ENCODE measurements around the gene CNN3.

The CNN3 gene

DNA sequence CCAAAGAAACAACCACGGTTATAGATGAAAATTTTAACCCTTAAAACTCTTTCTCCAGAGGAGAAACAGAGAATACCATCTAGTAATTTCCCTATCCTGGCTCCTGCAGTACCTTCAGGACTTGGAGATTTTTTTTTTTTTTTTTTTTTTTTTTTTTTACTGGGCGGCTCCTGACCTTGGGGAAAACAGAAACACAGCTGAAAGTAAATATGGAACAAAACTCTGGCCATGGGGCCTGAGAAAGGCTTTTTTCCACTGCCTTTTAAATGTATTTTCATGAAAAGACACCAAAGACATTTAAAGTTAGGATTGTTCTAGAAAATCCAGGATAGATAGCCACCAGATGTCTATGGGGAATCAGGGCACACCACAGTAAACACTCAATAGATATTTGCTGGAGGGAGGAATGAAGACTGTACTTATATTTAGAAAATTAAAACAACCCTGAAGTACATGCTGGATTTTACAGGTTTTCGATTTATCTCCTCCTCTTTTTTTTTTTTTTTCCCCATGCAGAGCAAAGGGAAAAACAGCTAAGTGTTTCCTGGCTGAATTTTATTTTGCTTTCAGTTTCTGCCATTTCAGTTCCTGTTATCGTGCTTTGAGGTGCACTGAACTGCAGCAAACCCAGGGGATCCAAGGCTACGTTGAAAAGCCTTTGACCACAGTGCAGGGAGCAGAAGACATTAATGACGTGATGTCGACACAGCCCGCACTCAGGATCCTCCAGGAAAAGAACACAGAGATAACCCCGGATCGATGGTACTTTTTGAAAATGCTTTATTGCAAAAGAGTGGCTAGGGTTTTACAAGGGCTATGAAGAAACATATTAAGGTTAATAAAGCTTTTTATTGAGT is 35.7 kb upstream of the CNN3 start (continued):
- TF ChIP-seq, protein P1, sequence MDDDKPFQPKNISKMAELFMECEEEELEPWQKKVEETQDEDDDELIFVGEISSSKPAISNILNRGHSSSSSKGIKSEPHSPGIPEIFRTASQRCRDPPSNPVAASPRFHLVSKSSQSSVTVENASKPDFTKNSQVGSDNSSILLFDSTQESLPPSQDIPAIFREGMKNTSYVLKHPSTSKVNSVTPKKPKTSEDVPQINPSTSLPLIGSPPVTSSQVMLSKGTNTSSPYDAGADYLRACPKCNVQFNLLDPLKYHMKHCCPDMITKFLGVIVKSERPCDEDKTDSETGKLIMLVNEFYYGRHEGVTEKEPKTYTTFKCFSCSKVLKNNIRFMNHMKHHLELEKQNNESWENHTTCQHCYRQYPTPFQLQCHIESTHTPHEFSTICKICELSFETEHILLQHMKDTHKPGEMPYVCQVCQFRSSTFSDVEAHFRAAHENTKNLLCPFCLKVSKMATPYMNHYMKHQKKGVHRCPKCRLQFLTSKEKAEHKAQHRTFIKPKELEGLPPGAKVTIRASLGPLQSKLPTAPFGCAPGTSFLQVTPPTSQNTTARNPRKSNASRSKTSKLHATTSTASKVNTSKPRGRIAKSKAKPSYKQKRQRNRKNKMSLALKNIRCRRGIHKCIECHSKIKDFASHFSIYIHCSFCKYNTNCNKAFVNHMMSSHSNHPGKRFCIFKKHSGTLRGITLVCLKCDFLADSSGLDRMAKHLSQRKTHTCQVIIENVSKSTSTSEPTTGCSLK (tag by site-specific recombination; IDR thresholded peaks at IDR 0.05) = no peak
- peak; percentile 44; the same call in 1 of the 2 replicates for TF ChIP-seq TRIM28 (IDR thresholded peaks at IDR 0.05; ENCODE audit: borderline replicate concordance, low read length)
- no peak for TF ChIP-seq YY2 (tag by site-specific recombination; IDR thresholded peaks at IDR 0.05)
- no peak for TF ChIP-seq ZNF777 (tag by site-specific recombination; IDR thresholded peaks at IDR 0.05; ENCODE audit: borderline replicate concordance)
- TF ChIP-seq, protein P2, sequence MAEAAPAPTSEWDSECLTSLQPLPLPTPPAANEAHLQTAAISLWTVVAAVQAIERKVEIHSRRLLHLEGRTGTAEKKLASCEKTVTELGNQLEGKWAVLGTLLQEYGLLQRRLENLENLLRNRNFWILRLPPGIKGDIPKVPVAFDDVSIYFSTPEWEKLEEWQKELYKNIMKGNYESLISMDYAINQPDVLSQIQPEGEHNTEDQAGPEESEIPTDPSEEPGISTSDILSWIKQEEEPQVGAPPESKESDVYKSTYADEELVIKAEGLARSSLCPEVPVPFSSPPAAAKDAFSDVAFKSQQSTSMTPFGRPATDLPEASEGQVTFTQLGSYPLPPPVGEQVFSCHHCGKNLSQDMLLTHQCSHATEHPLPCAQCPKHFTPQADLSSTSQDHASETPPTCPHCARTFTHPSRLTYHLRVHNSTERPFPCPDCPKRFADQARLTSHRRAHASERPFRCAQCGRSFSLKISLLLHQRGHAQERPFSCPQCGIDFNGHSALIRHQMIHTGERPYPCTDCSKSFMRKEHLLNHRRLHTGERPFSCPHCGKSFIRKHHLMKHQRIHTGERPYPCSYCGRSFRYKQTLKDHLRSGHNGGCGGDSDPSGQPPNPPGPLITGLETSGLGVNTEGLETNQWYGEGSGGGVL (tag by site-specific recombination; IDR thresholded peaks at IDR 0.05) = no peak

DNA sequence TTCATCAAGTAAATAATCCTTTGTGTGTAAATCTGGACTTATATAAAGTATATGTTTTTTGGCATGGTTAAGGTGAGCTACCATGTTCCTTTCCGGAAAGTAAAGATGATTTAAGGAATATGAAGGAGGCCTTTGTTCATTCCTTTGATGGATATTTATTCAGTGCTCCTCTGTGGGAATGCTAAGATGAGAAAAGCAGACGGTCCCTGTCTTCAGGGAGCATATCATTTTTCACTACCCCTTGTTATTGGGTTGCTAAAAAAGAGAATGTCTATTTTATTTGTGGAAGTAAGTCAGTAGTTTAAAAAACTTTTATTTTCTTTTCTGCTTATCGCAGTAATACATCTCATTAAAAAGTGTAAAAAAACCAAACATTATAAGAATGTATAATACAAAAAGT is 35.1 kb upstream of the CNN3 start:
- POLR2A ChIA-PET = no interaction called here
- CTCF ChIA-PET = interaction anchor here (0.8 to 1.6 kb wide), 3 partner anchors 18 to 107 kb away, joined by 3 to 4 read pairs (median 3); no protein-coding TSS in a partner anchor
- Histone ChIP-seq H3K4me1 (ENCODE audit: control insufficient read depth, insufficient read depth, low read length) (no peaks in the 10 kb centered on the region; the same call in 1 of the 2 replicates), H3K9me3 (ENCODE audit: control insufficient read depth, insufficient read depth, low read depth, low read length) (no peaks in the 10 kb centered on the region), H3K4me3 (ENCODE audit: low read depth, low read length) (no peak overlapping the region), H3K36me3 (ENCODE audit: control insufficient read depth in 2 of 2, insufficient read depth in 1 of 2, low read length in 2 of 2) (no peaks in the 10 kb centered on the region), H3K27ac (ENCODE audit: extremely low read depth, low read depth, low read length) (no peak overlapping the region)
- TF ChIP-seq ZNF473 (tag by site-specific recombination; IDR thresholded peaks at IDR 0.05) = no peak
- TF ChIP-seq ZBTB48 (tag by site-specific recombination; IDR thresholded peaks at IDR 0.05) = peak; percentile 92

DNA sequence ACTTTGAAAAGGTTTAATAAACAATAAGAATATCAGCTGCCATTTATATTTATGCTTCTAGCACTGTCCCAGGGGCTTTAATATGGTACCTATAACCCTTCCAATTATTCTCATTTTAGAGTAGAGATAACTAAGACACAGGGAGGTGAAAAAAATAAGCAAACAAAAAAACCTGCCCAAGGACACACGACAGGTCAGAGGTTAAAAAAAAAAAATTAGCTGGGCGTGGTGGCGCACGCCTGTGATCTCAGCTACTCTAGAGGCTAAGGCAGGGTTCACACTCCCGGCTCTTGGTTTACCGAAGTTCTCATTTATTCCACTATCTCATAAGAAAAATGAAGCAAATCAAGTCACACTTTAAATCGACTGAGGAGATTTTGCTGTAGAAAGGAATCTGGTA is 34.7 kb upstream of the CNN3 start:
- no peaks in the 10 kb centered on the region for H3K9me3 ChIP-seq (ENCODE audit: control insufficient read depth, insufficient read depth, low read depth, low read length)
- no peaks in the 10 kb centered on the region; a peak in 1 of 3 replicates for H3K36me3 ChIP-seq (ENCODE audit: control insufficient read depth in 2 of 2, insufficient read depth in 1 of 2, low read length in 2 of 2)
- no peaks in the 10 kb centered on the region; the same call in 1 of the 2 replicates for H3K4me1 ChIP-seq (ENCODE audit: control insufficient read depth, insufficient read depth, low read length)
- no peak overlapping the region for H3K4me3 ChIP-seq (ENCODE audit: low read depth, low read length)
- ChIA-PET POLR2A (no interaction called here), CTCF (interaction anchor here (0.8 to 1.6 kb wide), 3 partner anchors 18 to 107 kb away, joined by 3 to 4 read pairs (median 3); no protein-coding TSS in a partner anchor)
- no peak overlapping the region for H3K27ac ChIP-seq (ENCODE audit: extremely low read depth, low read depth, low read length)
- TF ChIP-seq, protein P3, sequence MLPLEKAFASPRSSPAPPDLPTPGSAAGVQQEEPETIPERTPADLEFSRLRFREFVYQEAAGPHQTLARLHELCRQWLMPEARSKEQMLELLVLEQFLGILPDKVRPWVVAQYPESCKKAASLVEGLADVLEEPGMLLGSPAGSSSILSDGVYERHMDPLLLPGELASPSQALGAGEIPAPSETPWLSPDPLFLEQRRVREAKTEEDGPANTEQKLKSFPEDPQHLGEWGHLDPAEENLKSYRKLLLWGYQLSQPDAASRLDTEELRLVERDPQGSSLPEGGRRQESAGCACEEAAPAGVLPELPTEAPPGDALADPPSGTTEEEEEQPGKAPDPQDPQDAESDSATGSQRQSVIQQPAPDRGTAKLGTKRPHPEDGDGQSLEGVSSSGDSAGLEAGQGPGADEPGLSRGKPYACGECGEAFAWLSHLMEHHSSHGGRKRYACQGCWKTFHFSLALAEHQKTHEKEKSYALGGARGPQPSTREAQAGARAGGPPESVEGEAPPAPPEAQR (tag by site-specific recombination; IDR thresholded peaks at IDR 0.05) = no peak
- TF ChIP-seq WT1 (tag by site-specific recombination; IDR thresholded peaks at IDR 0.05) (no peak), RBAK (tag by site-specific recombination; IDR thresholded peaks at IDR 0.05) (no peak), ZBTB21 (tag by site-specific recombination; IDR thresholded peaks at IDR 0.05) (no peak), ZBTB17 (tag by site-specific recombination; IDR thresholded peaks at IDR 0.05) (no peak), ZNF248 (tag by site-specific recombination; IDR thresholded peaks at IDR 0.05) (no peak), ZNF558 (tag by site-specific recombination; IDR thresholded peaks at IDR 0.05) (no peak), MEIS1 (CRISPR knock-in tag; IDR thresholded peaks at IDR 0.05; ENCODE audit: borderline replicate concordance) (no peak), ZNF146 (tag by site-specific recombination; IDR thresholded peaks at IDR 0.05) (no peak), ZNF133 (tag by site-specific recombination; IDR thresholded peaks at IDR 0.05) (no peak), ZNF426 (tag by site-specific recombination; IDR thresholded peaks at IDR 0.05) (no peak), ZNF354C (tag by site-specific recombination; IDR thresholded peaks at IDR 0.05; ENCODE audit: borderline replicate concordance, low read depth) (no peak)
- TF ChIP-seq, protein P4, sequence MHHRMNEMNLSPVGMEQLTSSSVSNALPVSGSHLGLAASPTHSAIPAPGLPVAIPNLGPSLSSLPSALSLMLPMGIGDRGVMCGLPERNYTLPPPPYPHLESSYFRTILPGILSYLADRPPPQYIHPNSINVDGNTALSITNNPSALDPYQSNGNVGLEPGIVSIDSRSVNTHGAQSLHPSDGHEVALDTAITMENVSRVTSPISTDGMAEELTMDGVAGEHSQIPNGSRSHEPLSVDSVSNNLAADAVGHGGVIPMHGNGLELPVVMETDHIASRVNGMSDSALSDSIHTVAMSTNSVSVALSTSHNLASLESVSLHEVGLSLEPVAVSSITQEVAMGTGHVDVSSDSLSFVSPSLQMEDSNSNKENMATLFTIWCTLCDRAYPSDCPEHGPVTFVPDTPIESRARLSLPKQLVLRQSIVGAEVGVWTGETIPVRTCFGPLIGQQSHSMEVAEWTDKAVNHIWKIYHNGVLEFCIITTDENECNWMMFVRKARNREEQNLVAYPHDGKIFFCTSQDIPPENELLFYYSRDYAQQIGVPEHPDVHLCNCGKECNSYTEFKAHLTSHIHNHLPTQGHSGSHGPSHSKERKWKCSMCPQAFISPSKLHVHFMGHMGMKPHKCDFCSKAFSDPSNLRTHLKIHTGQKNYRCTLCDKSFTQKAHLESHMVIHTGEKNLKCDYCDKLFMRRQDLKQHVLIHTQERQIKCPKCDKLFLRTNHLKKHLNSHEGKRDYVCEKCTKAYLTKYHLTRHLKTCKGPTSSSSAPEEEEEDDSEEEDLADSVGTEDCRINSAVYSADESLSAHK (tag by site-specific recombination; IDR thresholded peaks at IDR 0.05) = no peak
- TF ChIP-seq, protein P5, sequence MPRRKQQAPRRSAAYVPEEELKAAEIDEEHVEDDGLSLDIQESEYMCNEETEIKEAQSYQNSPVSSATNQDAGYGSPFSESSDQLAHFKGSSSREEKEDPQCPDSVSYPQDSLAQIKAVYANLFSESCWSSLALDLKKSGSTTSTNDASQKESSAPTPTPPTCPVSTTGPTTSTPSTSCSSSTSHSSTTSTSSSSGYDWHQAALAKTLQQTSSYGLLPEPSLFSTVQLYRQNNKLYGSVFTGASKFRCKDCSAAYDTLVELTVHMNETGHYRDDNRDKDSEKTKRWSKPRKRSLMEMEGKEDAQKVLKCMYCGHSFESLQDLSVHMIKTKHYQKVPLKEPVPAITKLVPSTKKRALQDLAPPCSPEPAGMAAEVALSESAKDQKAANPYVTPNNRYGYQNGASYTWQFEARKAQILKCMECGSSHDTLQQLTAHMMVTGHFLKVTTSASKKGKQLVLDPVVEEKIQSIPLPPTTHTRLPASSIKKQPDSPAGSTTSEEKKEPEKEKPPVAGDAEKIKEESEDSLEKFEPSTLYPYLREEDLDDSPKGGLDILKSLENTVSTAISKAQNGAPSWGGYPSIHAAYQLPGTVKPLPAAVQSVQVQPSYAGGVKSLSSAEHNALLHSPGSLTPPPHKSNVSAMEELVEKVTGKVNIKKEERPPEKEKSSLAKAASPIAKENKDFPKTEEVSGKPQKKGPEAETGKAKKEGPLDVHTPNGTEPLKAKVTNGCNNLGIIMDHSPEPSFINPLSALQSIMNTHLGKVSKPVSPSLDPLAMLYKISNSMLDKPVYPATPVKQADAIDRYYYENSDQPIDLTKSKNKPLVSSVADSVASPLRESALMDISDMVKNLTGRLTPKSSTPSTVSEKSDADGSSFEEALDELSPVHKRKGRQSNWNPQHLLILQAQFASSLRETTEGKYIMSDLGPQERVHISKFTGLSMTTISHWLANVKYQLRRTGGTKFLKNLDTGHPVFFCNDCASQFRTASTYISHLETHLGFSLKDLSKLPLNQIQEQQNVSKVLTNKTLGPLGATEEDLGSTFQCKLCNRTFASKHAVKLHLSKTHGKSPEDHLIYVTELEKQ (tag by site-specific recombination; IDR thresholded peaks at IDR 0.05; ENCODE audit: borderline replicate concordance) = no peak

All from HEK293 (cell line).